Measurements from ENCODE around the gene HIP1R.
A peak's percentile ranks its signal among the peaks of the same experiment; 100 is the strongest.

HIP1R gene

DNA sequence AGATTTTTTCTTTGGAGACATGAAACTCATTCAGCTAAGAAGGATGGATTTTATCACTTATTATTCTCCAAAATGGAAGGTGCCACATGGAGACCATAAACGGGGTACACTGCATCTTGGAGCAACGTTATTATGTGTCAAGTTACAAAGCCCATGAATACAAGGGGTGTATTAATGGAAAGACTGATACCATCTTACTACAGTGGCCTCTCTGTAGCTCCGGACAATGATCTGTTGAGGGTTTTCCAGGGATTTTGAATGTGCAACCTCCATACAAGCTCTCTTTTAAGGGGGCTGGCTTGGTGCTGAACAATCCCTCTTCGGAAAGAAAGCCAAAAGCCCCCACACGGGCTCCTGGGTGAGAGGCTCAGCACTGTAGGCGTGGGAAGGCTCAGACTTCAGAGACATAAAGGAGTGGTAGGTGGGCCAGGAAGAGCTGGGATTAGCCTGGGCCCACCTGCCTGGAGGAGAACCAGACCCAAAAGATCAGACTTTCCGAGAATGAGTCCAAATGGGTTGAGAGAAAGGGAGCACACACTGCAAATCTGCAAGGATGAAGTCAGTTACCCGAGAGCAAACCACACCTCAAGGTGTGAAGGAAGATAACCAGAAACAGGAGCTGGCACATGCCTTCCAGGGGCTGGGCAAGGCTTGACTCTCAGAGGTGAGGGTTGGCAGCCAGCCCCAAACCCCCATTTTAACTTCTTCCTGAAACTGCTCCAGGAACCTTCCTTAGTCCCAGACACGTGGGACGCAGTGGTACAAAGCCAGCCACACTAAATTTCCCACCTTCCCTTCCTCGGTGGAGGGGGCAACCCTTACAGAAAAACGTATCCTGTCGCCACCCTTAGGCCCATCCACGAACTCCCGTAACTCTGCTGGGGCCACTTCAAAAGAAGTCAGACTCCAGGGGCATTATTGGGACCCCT lies 59.2 kb downstream of the HIP1R start:
- TF ChIP-seq CTCF (conservative IDR thresholded peaks at IDR 0.05; ENCODE audit: control insufficient read depth, insufficient read depth, low read depth, low read length): no peak
- peak overlapping the region; percentile 79 for H3K4me3 ChIP-seq (ENCODE audit: control insufficient read depth, low read depth, low read length)
- no peak for DNase-seq (ENCODE audit: low read depth)

- DNase-seq (ENCODE audit: low read depth): no peak
- TF ChIP-seq CTCF (conservative IDR thresholded peaks at IDR 0.05; ENCODE audit: control insufficient read depth, insufficient read depth, low read depth, low read length): no peak
Measured at GRCh38 chr12:122895320-122895703, 60.1 kb downstream of the HIP1R start.

DNA sequence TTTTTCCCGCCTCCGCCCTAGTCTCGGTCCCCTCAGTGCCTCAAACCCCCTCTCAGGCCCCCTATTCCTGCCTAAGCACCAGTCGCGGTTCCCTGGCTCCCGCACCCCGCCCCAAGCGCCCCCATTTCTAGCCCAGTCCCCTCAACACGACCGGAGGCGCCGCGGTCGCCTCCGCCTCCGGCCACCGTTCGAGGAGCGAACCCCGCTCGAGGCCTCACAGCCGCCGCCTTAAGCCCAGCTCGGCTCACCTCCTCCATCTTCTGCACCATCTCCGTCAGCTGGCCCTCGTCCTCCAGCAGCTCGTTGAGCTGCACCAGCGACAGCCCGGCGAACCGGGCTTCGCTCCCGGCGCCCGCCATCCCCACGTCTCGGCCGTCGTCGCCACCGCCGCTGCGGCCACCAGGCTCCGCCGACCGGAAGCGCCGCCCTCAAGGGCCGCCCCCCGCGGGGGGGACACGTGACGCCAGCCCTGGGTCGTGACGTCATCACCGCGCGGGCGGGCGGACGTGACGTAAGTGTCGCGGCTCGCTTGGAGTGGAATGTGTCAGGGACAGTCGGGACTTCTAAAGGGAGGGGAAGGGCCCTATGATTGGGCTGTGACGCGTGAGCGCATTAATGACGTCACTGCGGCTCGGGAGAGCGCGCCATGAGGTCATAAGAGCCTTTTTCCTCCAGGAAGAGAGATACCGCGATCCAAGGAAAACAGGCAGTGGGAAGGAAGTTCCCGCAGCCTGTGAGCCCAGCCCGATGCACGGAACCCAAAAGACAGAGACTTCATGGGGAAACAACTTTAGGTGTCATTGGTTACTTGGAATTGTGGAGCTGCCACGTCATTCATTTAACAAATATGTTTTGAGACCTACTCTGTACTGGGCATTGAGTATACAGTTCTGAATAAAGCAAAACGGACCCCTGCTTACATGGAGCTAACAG lies 60.7 kb downstream of the HIP1R start, which contains the start of gene VPS37B:
TSS of gene VPS37B (minus strand) at position 421 of the 933 bp plus-strand sequence. CDS start at position 359, 62 bp downstream.
- no peak for TF ChIP-seq CTCF (conservative IDR thresholded peaks at IDR 0.05; ENCODE audit: control insufficient read depth, insufficient read depth, low read depth, low read length)
- peak within 1 kb of the TSS; percentile 79 for H3K4me3 ChIP-seq (ENCODE audit: control insufficient read depth, low read depth, low read length)
- DNase-seq (ENCODE audit: low read depth): peak; percentile 89

More at GRCh38 chr12:122895320-122895703, 60.1 kb downstream of the HIP1R start:
- H3K4me3 ChIP-seq (ENCODE audit: control insufficient read depth, low read depth, low read length): peak overlapping the region; percentile 79

DNA sequence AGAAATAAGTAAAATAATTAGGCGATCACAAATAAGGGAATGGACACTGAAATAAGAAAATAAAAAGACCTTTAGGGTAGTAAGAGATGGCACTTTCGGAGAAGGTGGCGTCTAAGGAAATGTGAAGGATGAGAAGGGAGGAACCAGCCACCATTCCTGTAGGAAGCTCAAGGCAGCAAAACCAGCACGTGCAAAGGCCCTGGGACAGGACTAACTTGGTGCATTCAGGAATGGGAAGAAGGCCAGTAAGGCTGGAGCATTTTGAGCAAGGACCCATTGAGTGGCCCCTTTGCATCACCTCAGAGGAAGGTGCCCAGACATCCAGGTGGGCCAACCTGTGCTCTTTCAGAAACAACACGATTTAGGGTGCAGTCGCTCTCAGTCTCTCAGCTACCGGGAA lies 61.4 kb downstream of the HIP1R start:
- no peak for TF ChIP-seq CTCF (conservative IDR thresholded peaks at IDR 0.05; ENCODE audit: control insufficient read depth, insufficient read depth, low read depth, low read length)
- no peak for DNase-seq (ENCODE audit: low read depth)
- no peak overlapping the region for H3K4me3 ChIP-seq (ENCODE audit: control insufficient read depth, low read depth, low read length)

DNA sequence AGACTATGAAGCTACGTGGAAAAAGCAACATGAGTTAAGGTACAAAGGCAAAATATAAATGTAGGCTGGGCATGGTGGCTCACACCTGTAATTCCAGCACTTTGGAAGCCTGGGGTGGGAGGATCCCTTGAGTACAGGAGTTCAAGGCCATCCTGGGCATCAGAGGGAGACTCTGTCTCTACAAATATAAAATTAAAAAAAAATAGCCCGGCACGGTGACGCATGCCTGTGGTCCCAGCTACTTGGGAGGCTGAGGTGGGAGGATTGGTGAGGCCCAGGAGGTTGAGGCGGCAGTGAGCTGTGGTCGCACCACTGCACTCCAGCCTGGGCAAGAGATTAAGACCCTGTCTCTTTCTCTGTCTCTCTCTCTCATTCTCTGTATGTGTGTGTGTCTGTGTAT lies 64.6 kb downstream of the HIP1R start:
- no peak for TF ChIP-seq CTCF (conservative IDR thresholded peaks at IDR 0.05; ENCODE audit: control insufficient read depth, insufficient read depth, low read depth, low read length)
- H3K4me3 ChIP-seq (ENCODE audit: control insufficient read depth, low read depth, low read length): no peak overlapping the region
- DNase-seq (ENCODE audit: low read depth): no peak

DNA sequence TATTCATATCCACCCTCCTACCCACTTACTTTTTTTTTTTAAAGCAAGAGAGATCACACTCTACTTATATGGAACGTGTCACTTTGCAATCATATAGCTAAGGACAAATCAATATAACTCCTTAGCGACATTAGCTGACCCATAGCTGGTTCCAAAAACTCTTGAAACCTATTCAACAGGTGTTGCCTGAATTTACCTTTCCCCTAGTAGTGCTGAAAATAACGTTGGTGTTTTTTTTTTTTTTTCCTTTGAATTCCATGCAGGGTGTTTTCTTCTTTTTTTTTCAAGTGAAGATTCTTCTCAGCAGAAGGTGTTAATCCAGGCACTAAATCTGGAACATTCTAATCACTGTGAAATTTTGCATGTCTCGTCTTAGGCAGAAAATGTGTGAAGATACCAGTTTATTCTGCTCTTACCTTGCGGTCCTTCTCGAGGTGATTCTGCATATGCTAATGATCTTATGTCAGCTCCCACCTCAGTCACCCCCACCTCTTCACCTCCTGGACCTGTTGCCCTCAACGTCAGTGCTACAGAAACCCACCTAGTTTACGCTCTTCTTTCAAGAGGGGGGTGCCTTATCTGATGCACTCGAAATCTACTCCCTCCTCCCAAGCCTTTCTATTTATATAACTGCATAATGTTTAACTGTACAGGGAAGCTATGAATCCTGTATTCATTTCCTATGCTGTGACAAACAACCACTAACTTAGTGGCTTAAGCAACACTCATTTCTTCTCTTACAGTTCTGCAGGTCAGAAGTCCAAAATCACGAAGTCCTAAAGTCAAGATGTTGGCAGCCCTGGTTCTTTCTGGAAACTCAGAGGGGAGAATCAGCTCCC lies 67.8 kb downstream of the HIP1R start:
- no peak overlapping the region for H3K4me3 ChIP-seq (ENCODE audit: control insufficient read depth, low read depth, low read length)
- TF ChIP-seq CTCF (conservative IDR thresholded peaks at IDR 0.05; ENCODE audit: control insufficient read depth, insufficient read depth, low read depth, low read length): no peak
- DNase-seq (ENCODE audit: low read depth): no peak
